ENCODE data around the gene DOCK4.

The DOCK4 gene

DNA sequence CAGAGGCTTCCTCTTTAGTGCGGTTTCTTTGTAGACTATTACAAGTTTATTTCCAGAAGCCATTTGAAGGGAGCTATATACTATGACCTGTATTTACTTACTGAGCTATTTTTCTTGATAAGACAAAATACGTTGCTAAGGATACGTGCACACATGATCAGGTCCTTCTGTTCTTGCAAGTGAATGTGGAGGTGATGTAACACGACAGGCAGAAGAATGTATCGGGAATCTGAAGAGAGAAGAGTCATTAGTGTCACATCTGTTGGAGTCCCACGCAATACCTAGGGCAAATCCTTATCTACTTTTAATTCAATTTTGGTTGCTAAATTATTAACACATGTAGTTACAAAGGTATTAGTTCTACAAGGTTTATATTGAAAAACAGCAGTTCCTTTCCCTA, 359.3 kb downstream of the DOCK4 start:
- Histone ChIP-seq H3K4me3 (ENCODE audit: insufficient read depth, low read length, poor library complexity, severe bottlenecking) (no peak overlapping the region), H3F3A (ENCODE audit: insufficient read depth) (no peaks in the 10 kb centered on the region), H3K4me2 (ENCODE audit: low read depth, low read length, poor library complexity, severe bottlenecking) (no peak overlapping the region), H3K9me3 (ENCODE audit: insufficient read depth, low read length) (peaks cover 4% of the 10 kb centered on the region; the same call in 1 of the 2 replicates), H3K9ac (ENCODE audit: low read length) (no peak overlapping the region), H3K27me3 (ENCODE audit: low read length) (no peaks in the 10 kb centered on the region), H3K27ac (ENCODE audit: low read depth, low read length) (no peak overlapping the region), H3K9me2 (replicated peaks; ENCODE audit: insufficient read depth, low read length) (no peaks in the 10 kb centered on the region), H3K36me3 (ENCODE audit: low read length) (no peaks in the 10 kb centered on the region), H4K20me1 (ENCODE audit: low read depth, low read length) (no peaks in the 10 kb centered on the region), H2AFZ (ENCODE audit: low read depth, low read length, severe bottlenecking) (no peak overlapping the region), H3K79me2 (ENCODE audit: insufficient read depth, low read length) (no peaks in the 10 kb centered on the region)
- TF ChIP-seq, protein P1, sequence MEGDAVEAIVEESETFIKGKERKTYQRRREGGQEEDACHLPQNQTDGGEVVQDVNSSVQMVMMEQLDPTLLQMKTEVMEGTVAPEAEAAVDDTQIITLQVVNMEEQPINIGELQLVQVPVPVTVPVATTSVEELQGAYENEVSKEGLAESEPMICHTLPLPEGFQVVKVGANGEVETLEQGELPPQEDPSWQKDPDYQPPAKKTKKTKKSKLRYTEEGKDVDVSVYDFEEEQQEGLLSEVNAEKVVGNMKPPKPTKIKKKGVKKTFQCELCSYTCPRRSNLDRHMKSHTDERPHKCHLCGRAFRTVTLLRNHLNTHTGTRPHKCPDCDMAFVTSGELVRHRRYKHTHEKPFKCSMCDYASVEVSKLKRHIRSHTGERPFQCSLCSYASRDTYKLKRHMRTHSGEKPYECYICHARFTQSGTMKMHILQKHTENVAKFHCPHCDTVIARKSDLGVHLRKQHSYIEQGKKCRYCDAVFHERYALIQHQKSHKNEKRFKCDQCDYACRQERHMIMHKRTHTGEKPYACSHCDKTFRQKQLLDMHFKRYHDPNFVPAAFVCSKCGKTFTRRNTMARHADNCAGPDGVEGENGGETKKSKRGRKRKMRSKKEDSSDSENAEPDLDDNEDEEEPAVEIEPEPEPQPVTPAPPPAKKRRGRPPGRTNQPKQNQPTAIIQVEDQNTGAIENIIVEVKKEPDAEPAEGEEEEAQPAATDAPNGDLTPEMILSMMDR (IDR thresholded peaks at IDR 0.05; ENCODE audit: insufficient read depth, low read length, poor library complexity, severe bottlenecking), result no peak
- no peak for TF ChIP-seq EZH2phosphoT487 (conservative IDR thresholded peaks at IDR 0.05; ENCODE audit: low read length)

DNA sequence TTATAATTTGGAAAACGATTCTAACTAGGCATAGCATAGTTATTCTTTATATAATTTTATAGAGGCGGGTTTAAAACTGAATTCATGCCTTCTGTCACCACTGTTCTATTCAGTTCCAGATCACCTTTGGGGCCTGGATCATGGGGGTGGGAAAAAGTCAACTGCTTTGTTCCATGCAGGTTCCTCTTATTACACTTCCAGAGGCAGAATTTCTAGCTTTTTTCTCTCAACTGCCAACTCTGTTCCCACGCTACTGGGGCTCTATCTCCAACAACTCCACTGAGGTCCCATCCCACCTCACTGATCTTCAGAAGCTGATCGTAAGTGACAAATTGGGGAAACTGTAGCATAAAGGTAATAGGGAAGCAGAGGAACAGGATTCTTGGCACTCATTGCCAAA, 360.3 kb downstream of the DOCK4 start:
- H3K27ac ChIP-seq (ENCODE audit: low read depth, low read length), result no peak overlapping the region
- no peaks in the 10 kb centered on the region for H3K36me3 ChIP-seq (ENCODE audit: low read length)
- H3K9me2 ChIP-seq (replicated peaks; ENCODE audit: insufficient read depth, low read length), result no peaks in the 10 kb centered on the region
- H3K4me2 ChIP-seq (ENCODE audit: low read depth, low read length, poor library complexity, severe bottlenecking), result no peak overlapping the region
- H3K9me3 ChIP-seq (ENCODE audit: insufficient read depth, low read length), result peaks cover 4% of the 10 kb centered on the region; the same call in 1 of the 2 replicates
- H2AFZ ChIP-seq (ENCODE audit: low read depth, low read length, severe bottlenecking), result no peak overlapping the region
- no peak overlapping the region for H3K9ac ChIP-seq (ENCODE audit: low read length)
- no peaks in the 10 kb centered on the region for H3F3A ChIP-seq (ENCODE audit: insufficient read depth)
- H4K20me1 ChIP-seq (ENCODE audit: low read depth, low read length), result no peaks in the 10 kb centered on the region
- TF ChIP-seq, protein P1 (IDR thresholded peaks at IDR 0.05; ENCODE audit: insufficient read depth, low read length, poor library complexity, severe bottlenecking), result no peak
- TF ChIP-seq EZH2phosphoT487 (conservative IDR thresholded peaks at IDR 0.05; ENCODE audit: low read length), result no peak
- H3K79me2 ChIP-seq (ENCODE audit: insufficient read depth, low read length), result no peaks in the 10 kb centered on the region
- H3K27me3 ChIP-seq (ENCODE audit: low read length), result no peaks in the 10 kb centered on the region
- H3K4me3 ChIP-seq (ENCODE audit: insufficient read depth, low read length, poor library complexity, severe bottlenecking), result no peak overlapping the region

DNA sequence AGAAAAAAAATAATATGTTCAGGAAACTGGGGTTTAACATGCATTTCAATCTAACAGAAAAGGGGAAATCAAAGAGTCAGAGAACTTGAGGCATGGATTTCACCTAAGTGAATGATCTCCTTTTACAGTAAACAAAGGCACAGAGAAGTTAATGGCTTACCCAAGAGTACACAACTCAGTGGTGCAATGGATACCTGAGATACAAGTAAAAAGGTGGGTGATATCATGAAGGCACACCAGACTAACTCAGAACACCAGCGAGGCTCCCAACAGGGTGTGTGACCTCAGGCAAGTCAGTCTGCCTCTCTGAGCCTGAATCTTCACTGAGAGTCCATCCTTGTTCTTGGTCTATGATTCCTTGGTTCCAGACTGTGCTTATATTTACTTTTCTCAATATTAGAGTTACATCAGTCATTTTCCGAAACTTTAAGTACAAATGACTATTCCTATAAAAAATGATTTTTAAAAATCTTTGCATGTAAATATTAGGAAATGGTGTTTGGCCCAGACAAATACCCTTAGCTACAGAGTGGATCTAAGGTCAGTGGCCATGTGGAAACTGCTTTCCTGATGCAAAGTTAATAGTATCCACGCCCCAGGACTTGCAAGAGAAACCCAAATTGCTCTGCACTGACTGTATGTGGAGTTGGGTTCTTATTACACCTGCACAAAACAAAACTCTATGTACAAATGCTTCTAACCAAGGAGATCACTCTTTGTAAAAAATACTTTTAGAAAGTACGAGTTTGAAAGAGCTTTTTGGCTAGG, 361.1 kb downstream of the DOCK4 start:
- TF ChIP-seq, protein P1 (IDR thresholded peaks at IDR 0.05; ENCODE audit: insufficient read depth, low read length, poor library complexity, severe bottlenecking), result no peak
- TF ChIP-seq EZH2phosphoT487 (conservative IDR thresholded peaks at IDR 0.05; ENCODE audit: low read length), result no peak
- no peak overlapping the region for H3K4me2 ChIP-seq (ENCODE audit: low read depth, low read length, poor library complexity, severe bottlenecking)
- H3K9ac ChIP-seq (ENCODE audit: low read length), result no peak overlapping the region
- H3K4me3 ChIP-seq (ENCODE audit: insufficient read depth, low read length, poor library complexity, severe bottlenecking), result no peak overlapping the region
- no peaks in the 10 kb centered on the region for H3K9me2 ChIP-seq (replicated peaks; ENCODE audit: insufficient read depth, low read length)
- H3K9me3 ChIP-seq (ENCODE audit: insufficient read depth, low read length), result peaks cover under 1% of the 10 kb centered on the region; the same call in 1 of the 2 replicates
- no peaks in the 10 kb centered on the region for H3F3A ChIP-seq (ENCODE audit: insufficient read depth)
- H4K20me1 ChIP-seq (ENCODE audit: low read depth, low read length), result no peaks in the 10 kb centered on the region
- no peak overlapping the region for H3K27ac ChIP-seq (ENCODE audit: low read depth, low read length)
- no peak overlapping the region for H2AFZ ChIP-seq (ENCODE audit: low read depth, low read length, severe bottlenecking)
- H3K79me2 ChIP-seq (ENCODE audit: insufficient read depth, low read length), result no peaks in the 10 kb centered on the region
- H3K27me3 ChIP-seq (ENCODE audit: low read length), result no peaks in the 10 kb centered on the region
- no peaks in the 10 kb centered on the region for H3K36me3 ChIP-seq (ENCODE audit: low read length)
